Esophagus squamous epithelium (tissue), 4 donors: ENCODE data around the gene SUPT20HL2.
"Not testable (repeated sequence)": the region's sequence is repeated elsewhere in the genome, so short reads cannot be mapped to it uniquely, and the experiment has no call there.

Experiments
- CTCF ChIP-seq, 6 experiments: fragments of 450-650 bp in 4 of 6; fragments of 200-600 bp in 2 of 6; sonication (generic) in 2 of 6; IDR thresholded peaks; one replicate each; pipeline ENCODE4 v1.5.1; 2016 to 2019; ENCODE audit warnings: antibody characterized with exemption in 6 of 6, mild to moderate bottlenecking in 4 of 6, moderate library complexity in 4 of 6
- POLR2A ChIP-seq, 4 donors: fragments of 450-650 bp; IDR thresholded peaks; one replicate each; pipeline ENCODE4 v1.6.1; 2017; ENCODE audit warnings: antibody characterized with exemption in 4 of 4, mild to moderate bottlenecking in 4 of 4, moderate library complexity in 3 of 4

GRCh38 chrX:24309580-24310374 is 4.1 kb downstream of the SUPT20HL2 start:
- not testable (repeated sequence) for TF ChIP-seq CTCF, POLR2A (IDR thresholded peaks at IDR 0.05)
